Skeletal muscle cell (primary cell): ENCODE results near the gene FBXL13.
"Not testable (repeated sequence)": the region's sequence is repeated elsewhere in the genome, so short reads cannot be mapped to it uniquely, and the experiment has no call there.

Source experiments
- DNase-seq: peaks from one replicate; pipeline ENCODE4 v3.0.0-alpha.2; 2010; ENCODE audit warnings: low read depth
- H3K4me3 ChIP-seq: 2 replicates; pipeline ENCODE4 v1.5.1; 2011; ENCODE audit warnings: low read depth, mild to moderate bottlenecking, control low read depth, low read length, moderate library complexity

The FBXL13 gene

GRCh38 chr7:102811942-102812678 is 262.5 kb downstream of the FBXL13 start:
- no peak for DNase-seq
- H3K4me3 ChIP-seq, result no peak overlapping the region

GRCh38 chr7:102810916-102811315 is 263.7 kb downstream of the FBXL13 start:
- H3K4me3 ChIP-seq, result no peak overlapping the region
- DNase-seq, result no peak

- H3K4me3 ChIP-seq, result no peak overlapping the region
- DNase-seq, result no peak
These were observed 268.0 kb downstream of the FBXL13 start for GRCh38 chr7:102806613-102807012.

- DNase-seq, H3K4me3 ChIP-seq: not testable (repeated sequence)
These were observed 278.5 kb downstream of the FBXL13 start for GRCh38 chr7:102795987-102796595.

- not testable (repeated sequence) for H3K4me3 ChIP-seq, DNase-seq
These were observed 280.0 kb downstream of the FBXL13 start for GRCh38 chr7:102794567-102794966.

- not testable (repeated sequence) for DNase-seq, H3K4me3 ChIP-seq
These were observed 282.8 kb downstream of the FBXL13 start for GRCh38 chr7:102791831-102792230.

GRCh38 chr7:102791367-102791766 is 283.2 kb downstream of the FBXL13 start:
- not testable (repeated sequence) for DNase-seq, H3K4me3 ChIP-seq

GRCh38 chr7:102790364-102791100 is 284.1 kb downstream of the FBXL13 start:
- DNase-seq, H3K4me3 ChIP-seq: not testable (repeated sequence)

GRCh38 chr7:102788770-102789169 is 285.8 kb downstream of the FBXL13 start:
- not testable (repeated sequence) for DNase-seq, H3K4me3 ChIP-seq

GRCh38 chr7:102780926-102781325 is 293.7 kb downstream of the FBXL13 start:
- not testable (repeated sequence) for H3K4me3 ChIP-seq, DNase-seq

GRCh38 chr7:102778663-102779062 is 295.9 kb downstream of the FBXL13 start:
- not testable (repeated sequence) for DNase-seq, H3K4me3 ChIP-seq

- DNase-seq, H3K4me3 ChIP-seq: not testable (repeated sequence)
These were observed 298.4 kb downstream of the FBXL13 start for GRCh38 chr7:102776217-102776616.

GRCh38 chr7:102770467-102770866 is 304.1 kb downstream of the FBXL13 start:
- not testable (repeated sequence) for H3K4me3 ChIP-seq, DNase-seq

GRCh38 chr7:102769657-102770192 is 304.9 kb downstream of the FBXL13 start:
- not testable (repeated sequence) for DNase-seq, H3K4me3 ChIP-seq

GRCh38 chr7:102763295-102763905 is 311.2 kb downstream of the FBXL13 start:
- H3K4me3 ChIP-seq, DNase-seq: not testable (repeated sequence)
